NCI-H2227 (cell line): ENCODE measurements around the gene AOPEP.

Source experiments
- DNase-seq: peaks from one replicate; lab custom pipeline; 2025; ENCODE audit not compliant: unreplicated experiment; lab: John Stamatoyannopoulos, UW

The AOPEP gene

GRCh38 chr9:94911986-94912635 lies 185.6 kb downstream of the AOPEP start:
- DNase-seq = no peak

- DNase-seq = no peak
Measured at GRCh38 chr9:94912700-94913249, 186.3 kb downstream of the AOPEP start.

- DNase-seq = no peak
Measured at GRCh38 chr9:94913550-94913949, 187.1 kb downstream of the AOPEP start.

- DNase-seq = no peak
Measured at GRCh38 chr9:94915476-94916450, 189.3 kb downstream of the AOPEP start.

GRCh38 chr9:94916956-94917355 lies 190.5 kb downstream of the AOPEP start:
- no peak for DNase-seq

- DNase-seq = no peak
Measured at GRCh38 chr9:94918038-94918753, 191.7 kb downstream of the AOPEP start.

GRCh38 chr9:94919376-94920098 lies 193.0 kb downstream of the AOPEP start:
- no peak for DNase-seq

GRCh38 chr9:94920420-94921091 lies 194.1 kb downstream of the AOPEP start:
- peak; percentile 29 for DNase-seq

GRCh38 chr9:94921092-94921471 lies 194.6 kb downstream of the AOPEP start:
- peak; percentile 48 for DNase-seq

- no peak for DNase-seq
Measured at GRCh38 chr9:94921656-94922055, 195.2 kb downstream of the AOPEP start.

- no peak for DNase-seq
Measured at GRCh38 chr9:94922098-94922607, 195.7 kb downstream of the AOPEP start.

- DNase-seq = peak; percentile 16
Measured at GRCh38 chr9:94922691-94923107, 196.2 kb downstream of the AOPEP start.

GRCh38 chr9:94923326-94924089 lies 197.0 kb downstream of the AOPEP start:
- DNase-seq = peak; percentile 21

GRCh38 chr9:94925751-94926430 lies 199.4 kb downstream of the AOPEP start:
- DNase-seq = no peak

GRCh38 chr9:94926431-94926800 lies 199.9 kb downstream of the AOPEP start:
- DNase-seq = no peak

GRCh38 chr9:94927048-94927761 lies 200.7 kb downstream of the AOPEP start:
- DNase-seq = no peak

- DNase-seq = no peak
Measured at GRCh38 chr9:94927762-94928670, 201.5 kb downstream of the AOPEP start.
